CD4-positive, alpha-beta T cell (primary cell): ENCODE data around the gene ZNF69. TPM values are rescaled to one million over a fixed set of nuclear protein-coding genes. Genes with fewer than 3 reads are reported as not detected.
"Not testable (repeated sequence)": the region's sequence is repeated elsewhere in the genome, so short reads cannot be mapped to it uniquely, and the experiment has no call there.

ENCODE experiments used
- ATAC-seq: fragments of 200-7000 bp; cut with Tn5 transposase; one replicate; pipeline ENCODE4 v1.10.0; 2022; ENCODE audit warnings: mild to moderate bottlenecking; ENCODE audit not compliant: poor library complexity
- CTCF ChIA-PET: fragments of 350-600 bp; sonication (Branson Sonifier 250); formaldehyde crosslinking; loops from one replicate; lab custom pipeline; 2021; ENCODE audit warnings: antibody characterized with exemption, inconsistent platforms; lab: Charles Lee
- POLR2A ChIA-PET: fragments of 350-600 bp; sonication (Branson Sonifier 250); formaldehyde crosslinking; loops from one replicate; lab custom pipeline; 2021; ENCODE audit warnings: antibody characterized with exemption, inconsistent platforms; lab: Charles Lee
- DNase-seq, 14 experiments: peaks; one replicate each; pipeline ENCODE4 v3.0.0-alpha.2; 2013 to 2020; ENCODE audit warnings: mixed read lengths in 2 of 14
- H3K27ac ChIP-seq, 2 donors: one replicate each; pipeline versions ENCODE4 v1.5.1 to v1.7.0; 2013; ENCODE audit warnings: low read length in 2 of 2, low read depth in 1 of 2, mild to moderate bottlenecking in 1 of 2
- H3K27me3 ChIP-seq, 2 experiments: 1 replicate in 1 of 2; 2 replicates in 1 of 2; pipeline versions ENCODE4 v1.6.1 to v1.7.0; 2013; ENCODE audit warnings: low read length in 2 of 2, control low read depth in 1 of 2, mild to moderate bottlenecking in 1 of 2, moderate library complexity in 1 of 2; ENCODE audit not compliant: insufficient read depth in 2 of 2, control insufficient read depth in 1 of 2
- H3K36me3 ChIP-seq: one replicate; pipeline ENCODE4 v1.6.1; 2013; ENCODE audit warnings: low read length, control low read depth; ENCODE audit not compliant: insufficient read depth
- H3K4me1 ChIP-seq: one replicate; pipeline ENCODE4 v1.6.1; 2013; ENCODE audit warnings: low read length, control low read depth; ENCODE audit not compliant: insufficient read depth
- H3K4me3 ChIP-seq: one replicate; pipeline ENCODE4 v1.5.1; 2013; ENCODE audit warnings: mild to moderate bottlenecking, low read length, moderate library complexity
- H3K9me3 ChIP-seq, 2 experiments: 1 replicate in 1 of 2; 2 replicates in 1 of 2; pipeline versions ENCODE4 v1.6.1 to v1.7.0; 2013; ENCODE audit warnings: low read length in 2 of 2, mild to moderate bottlenecking in 2 of 2, control low read depth in 1 of 2, moderate library complexity in 1 of 2; ENCODE audit not compliant: control insufficient read depth in 1 of 2, insufficient read depth in 1 of 2
- H3K27ac Mint-ChIP-seq: one replicate; pipeline ENCODE4 v1.8.0; 2020; ENCODE audit warnings: mixed read lengths
- H3K27me3 Mint-ChIP-seq: one replicate; pipeline ENCODE4 v1.8.0; 2021; ENCODE audit warnings: mixed read lengths
- H3K36me3 Mint-ChIP-seq: one replicate; pipeline ENCODE4 v1.8.0; 2021; ENCODE audit warnings: low read depth, mixed read lengths
- H3K4me1 Mint-ChIP-seq: one replicate; pipeline ENCODE4 v1.8.0; 2021; ENCODE audit warnings: low read depth, mixed read lengths
- H3K4me3 Mint-ChIP-seq: one replicate; pipeline ENCODE4 v1.8.0; 2020; ENCODE audit warnings: mild to moderate bottlenecking, mixed read lengths
- H3K9me3 Mint-ChIP-seq: one replicate; pipeline ENCODE4 v1.8.0; 2020; ENCODE audit warnings: mixed read lengths
- intact Hi-C, 2 experiments: fragments of 100-400 bp; cut with DNase I in 1 of 2; cut with micrococcal nuclease in 1 of 2; formaldehyde crosslinking; loops; one replicate each; pipeline versions ENCODE4 v1.15.1 to v1.9.0; 2023 to 2025; cut with DNase I, micrococcal nuclease
- total RNA-seq, 174 experiments: library from RNA in 2 of 174; stranded (reverse) in 2 of 174; gene quantifications; one replicate each; pipeline ENCODE4 v1.2.3 and lab custom pipeline; 2021 to 2026
- TF ChIP-seq, protein P1 (sequence below): fragments of 200-600 bp; IDR thresholded peaks from one replicate; pipeline ENCODE4 v1.8.0; 2022; ENCODE audit warnings: antibody characterized with exemption, mild to moderate bottlenecking

ZNF69 gene
- total RNA-seq, 2 experiments from 2014 or later: 2.4 to 3.5 TPM

DNA sequence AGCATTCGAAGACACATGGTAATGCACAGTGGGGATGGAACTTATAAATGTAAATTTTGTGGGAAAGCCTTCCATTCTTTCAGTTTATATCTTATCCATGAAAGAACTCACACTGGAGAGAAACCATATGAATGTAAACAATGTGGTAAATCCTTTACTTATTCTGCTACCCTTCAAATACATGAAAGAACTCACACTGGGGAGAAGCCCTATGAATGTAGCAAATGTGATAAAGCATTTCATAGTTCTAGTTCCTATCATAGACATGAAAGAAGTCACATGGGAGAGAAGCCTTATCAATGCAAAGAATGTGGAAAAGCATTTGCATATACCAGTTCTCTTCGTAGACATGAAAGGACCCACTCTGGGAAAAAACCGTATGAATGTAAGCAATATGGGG lies 61.1 kb downstream of the ZNF69 start:
- H3K4me1 ChIP-seq: no peaks in the 10 kb centered on the region
- ChIA-PET CTCF (no interaction called here), POLR2A (no interaction called here)
- no peak overlapping the region for H3K4me3 Mint-ChIP-seq
- ATAC-seq: no peak
- no peaks in the 10 kb centered on the region for H3K27me3 ChIP-seq
- DNase-seq: no peak
- H3K27ac ChIP-seq: no peak overlapping the region
- no peak overlapping the region for H3K4me3 ChIP-seq
- no peak overlapping the region for H3K27ac Mint-ChIP-seq
- H3K9me3 ChIP-seq: peaks cover 62 to 98% of the 10 kb centered on the region in 2 experiments
- no peaks in the 10 kb centered on the region for H3K4me1 Mint-ChIP-seq
- no peaks in the 10 kb centered on the region for H3K27me3 Mint-ChIP-seq
- TF ChIP-seq, protein P1, sequence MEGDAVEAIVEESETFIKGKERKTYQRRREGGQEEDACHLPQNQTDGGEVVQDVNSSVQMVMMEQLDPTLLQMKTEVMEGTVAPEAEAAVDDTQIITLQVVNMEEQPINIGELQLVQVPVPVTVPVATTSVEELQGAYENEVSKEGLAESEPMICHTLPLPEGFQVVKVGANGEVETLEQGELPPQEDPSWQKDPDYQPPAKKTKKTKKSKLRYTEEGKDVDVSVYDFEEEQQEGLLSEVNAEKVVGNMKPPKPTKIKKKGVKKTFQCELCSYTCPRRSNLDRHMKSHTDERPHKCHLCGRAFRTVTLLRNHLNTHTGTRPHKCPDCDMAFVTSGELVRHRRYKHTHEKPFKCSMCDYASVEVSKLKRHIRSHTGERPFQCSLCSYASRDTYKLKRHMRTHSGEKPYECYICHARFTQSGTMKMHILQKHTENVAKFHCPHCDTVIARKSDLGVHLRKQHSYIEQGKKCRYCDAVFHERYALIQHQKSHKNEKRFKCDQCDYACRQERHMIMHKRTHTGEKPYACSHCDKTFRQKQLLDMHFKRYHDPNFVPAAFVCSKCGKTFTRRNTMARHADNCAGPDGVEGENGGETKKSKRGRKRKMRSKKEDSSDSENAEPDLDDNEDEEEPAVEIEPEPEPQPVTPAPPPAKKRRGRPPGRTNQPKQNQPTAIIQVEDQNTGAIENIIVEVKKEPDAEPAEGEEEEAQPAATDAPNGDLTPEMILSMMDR: no peak
- H3K36me3 Mint-ChIP-seq: peaks cover 96% of the 10 kb centered on the region
- peaks cover 59% of the 10 kb centered on the region for H3K36me3 ChIP-seq
- intact Hi-C loops: no loop called here
- peaks cover 8% of the 10 kb centered on the region for H3K9me3 Mint-ChIP-seq

DNA sequence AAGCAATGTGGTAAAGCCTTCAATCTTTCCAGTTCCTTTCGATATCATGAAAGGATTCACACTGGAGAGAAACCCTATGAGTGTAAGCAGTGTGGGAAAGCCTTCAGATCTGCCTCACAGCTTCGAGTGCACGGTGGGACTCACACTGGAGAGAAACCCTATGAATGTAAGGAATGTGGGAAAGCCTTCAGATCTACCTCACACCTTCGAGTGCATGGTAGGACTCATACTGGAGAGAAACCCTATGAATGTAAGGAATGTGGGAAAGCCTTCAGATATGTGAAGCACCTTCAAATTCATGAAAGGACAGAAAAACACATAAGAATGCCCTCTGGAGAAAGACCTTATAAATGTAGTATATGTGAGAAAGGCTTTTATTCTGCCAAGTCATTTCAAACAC lies 61.6 kb downstream of the ZNF69 start:
- no peak overlapping the region for H3K27ac Mint-ChIP-seq
- no peaks in the 10 kb centered on the region for H3K4me1 Mint-ChIP-seq
- CTCF ChIA-PET: no interaction called here

DNA sequence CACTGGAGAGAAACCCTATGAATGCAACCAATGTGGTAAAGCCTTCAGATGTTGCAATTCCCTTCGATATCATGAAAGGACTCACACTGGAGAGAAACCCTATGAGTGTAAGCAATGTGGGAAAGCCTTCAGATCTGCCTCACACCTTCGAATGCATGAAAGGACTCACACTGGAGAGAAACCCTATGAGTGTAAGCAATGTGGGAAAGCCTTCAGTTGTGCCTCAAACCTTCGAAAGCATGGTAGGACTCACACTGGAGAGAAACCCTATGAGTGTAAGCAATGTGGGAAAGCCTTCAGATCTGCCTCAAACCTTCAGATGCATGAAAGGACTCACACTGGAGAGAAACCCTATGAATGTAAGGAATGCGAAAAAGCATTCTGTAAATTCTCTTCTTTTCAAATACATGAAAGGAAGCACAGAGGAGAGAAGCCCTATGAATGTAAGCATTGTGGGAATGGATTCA lies 62.1 kb downstream of the ZNF69 start:
- ATAC-seq, H3K4me3 Mint-ChIP-seq, CTCF ChIA-PET, H3K4me1 ChIP-seq, DNase-seq, H3K27ac ChIP-seq, H3K27me3 ChIP-seq, H3K9me3 Mint-ChIP-seq, H3K4me3 ChIP-seq, H3K27ac Mint-ChIP-seq, H3K4me1 Mint-ChIP-seq, H3K27me3 Mint-ChIP-seq, POLR2A ChIA-PET: not testable (repeated sequence)
- H3K36me3 Mint-ChIP-seq: peaks cover 96% of the 10 kb centered on the region
- Histone ChIP-seq H3K36me3 (peaks cover 50% of the 10 kb centered on the region), H3K9me3 (peaks cover 62 to 98% of the 10 kb centered on the region in 2 experiments)
- intact Hi-C loops: loop anchor here in 1 of 2 experiments (10.0 kb wide), 1 partner anchor 565 kb away; no protein-coding TSS in a partner anchor

More for the DNA sequence above, 61.6 kb downstream of the ZNF69 start:
- Histone ChIP-seq H3K4me1 (no peaks in the 10 kb centered on the region), H3K27me3 (no peaks in the 10 kb centered on the region), H3K36me3 (peaks cover 54% of the 10 kb centered on the region), H3K4me3 (no peak overlapping the region), H3K9me3 (peaks cover 60 to 98% of the 10 kb centered on the region in 2 experiments), H3K27ac (no peak overlapping the region)
- DNase-seq (no peak), ATAC-seq (no peak)
- Mint-ChIP-seq H3K27me3 (no peaks in the 10 kb centered on the region), H3K4me3 (no peak overlapping the region), H3K9me3 (peaks cover 8% of the 10 kb centered on the region), H3K36me3 (peaks cover 96% of the 10 kb centered on the region)
- TF ChIP-seq, protein P1: no peak
- intact Hi-C loops: no loop called here
- POLR2A ChIA-PET: no interaction called here

DNA sequence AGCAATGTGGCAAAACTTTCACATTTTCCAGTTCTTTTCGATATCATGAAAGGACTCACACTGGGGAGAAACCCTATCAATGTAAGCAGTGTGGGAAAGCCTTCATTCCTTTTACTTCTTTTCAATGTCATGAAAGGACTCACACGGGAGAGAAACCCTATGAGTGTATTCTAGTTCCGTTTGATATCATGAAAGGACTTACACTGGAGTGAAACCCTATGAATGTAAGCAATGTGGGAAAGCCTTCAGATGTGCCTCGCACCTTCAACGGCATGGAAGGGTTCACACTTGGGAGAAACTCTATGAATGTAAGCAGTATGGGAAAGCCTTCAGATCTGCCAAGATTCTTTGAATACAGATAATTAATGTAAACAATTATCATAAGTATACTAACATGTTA lies 62.7 kb downstream of the ZNF69 start:
- H3K9me3 Mint-ChIP-seq: peaks cover 5% of the 10 kb centered on the region
- H3K4me1 Mint-ChIP-seq: no peaks in the 10 kb centered on the region
- Histone ChIP-seq H3K4me1 (no peaks in the 10 kb centered on the region), H3K9me3 (peaks cover 61 to 96% of the 10 kb centered on the region in 2 experiments), H3K27me3 (no peaks in the 10 kb centered on the region), H3K36me3 (peaks cover 48% of the 10 kb centered on the region), H3K27ac (no peak overlapping the region), H3K4me3 (no peak overlapping the region)
- no peak for ATAC-seq
- POLR2A ChIA-PET: no interaction called here
- DNase-seq: no peak
- H3K4me3 Mint-ChIP-seq: no peak overlapping the region
- TF ChIP-seq, protein P1: no peak
- CTCF ChIA-PET: no interaction called here
- H3K27ac Mint-ChIP-seq: no peak overlapping the region
- peaks cover 93% of the 10 kb centered on the region for H3K36me3 Mint-ChIP-seq
- intact Hi-C loops: loop anchor here in 1 of 2 experiments (10.0 kb wide), 1 partner anchor 564 kb away; no protein-coding TSS in a partner anchor
- no peaks in the 10 kb centered on the region for H3K27me3 Mint-ChIP-seq
